AG09309 (cell line): Measurements from ENCODE around the gene LPIN1.
"Not testable (repeated sequence)": the region's sequence is repeated elsewhere in the genome, so short reads cannot be mapped to it uniquely, and the experiment has no call there.

Source experiments
- DNase-seq: peaks from one replicate; pipeline ENCODE4 v3.0.0-alpha.2; 2010; ENCODE audit warnings: low read depth
- H3K4me3 ChIP-seq: 2 replicates; pipeline ENCODE4 v1.5.1; 2011; ENCODE audit warnings: mild to moderate bottlenecking, low read depth, low read length, moderate library complexity; ENCODE audit not compliant: control insufficient read depth
- CTCF ChIP-seq: IDR thresholded peaks from 2 replicates; pipeline ENCODE4 v1.5.1; 2011; ENCODE audit warnings: mild to moderate bottlenecking, low read depth, low read length, inconsistent platforms; ENCODE audit not compliant: insufficient read depth, control insufficient read depth; ENCODE audit errors: missing control alignments

The LPIN1 gene

GRCh38 chr2:11835403-11835802, 89.0 kb downstream of the LPIN1 start:
- TF ChIP-seq CTCF = peak; percentile 16
- no peak overlapping the region for H3K4me3 ChIP-seq
- no peak for DNase-seq

GRCh38 chr2:11836647-11837219, 90.3 kb downstream of the LPIN1 start:
- no peak overlapping the region for H3K4me3 ChIP-seq
- TF ChIP-seq CTCF = no peak
- no peak for DNase-seq

GRCh38 chr2:11837875-11838734, 91.7 kb downstream of the LPIN1 start:
- no peak overlapping the region for H3K4me3 ChIP-seq
- TF ChIP-seq CTCF = no peak
- no peak for DNase-seq

- H3K4me3 ChIP-seq = no peak overlapping the region
- TF ChIP-seq CTCF = no peak
- DNase-seq = peak; percentile 38
These were observed 93.5 kb downstream of the LPIN1 start for GRCh38 chr2:11839916-11840315.

- no peak overlapping the region for H3K4me3 ChIP-seq
- TF ChIP-seq CTCF = no peak
- DNase-seq = no peak
These were observed 95.9 kb downstream of the LPIN1 start for GRCh38 chr2:11842336-11842735.

- H3K4me3 ChIP-seq, DNase-seq: not testable (repeated sequence)
These were observed 98.4 kb downstream of the LPIN1 start for GRCh38 chr2:11844798-11845197.

GRCh38 chr2:11847935-11848334, 101.5 kb downstream of the LPIN1 start:
- not testable (repeated sequence) for DNase-seq, H3K4me3 ChIP-seq
